Measurements from ENCODE around the gene NARF.
"Not testable (repeated sequence)": the region's sequence is repeated elsewhere in the genome, so short reads cannot be mapped to it uniquely, and the experiment has no call there.

The NARF gene

GRCh38 chr17:82449883-82450356 lies 8.6 kb upstream of the NARF start:
- Histone ChIP-seq H3K79me2 (ENCODE audit: control insufficient read depth, low read length) (peaks cover 40% of the 10 kb centered on the region), H3K4me2 (ENCODE audit: low read length) (peak overlapping the region; percentile 99), H3K4me3 (ENCODE audit: low read length) (peak overlapping the region; percentile 96), H3K4me1 (ENCODE audit: control insufficient read depth, low read length) (peaks cover 27% of the 10 kb centered on the region), H3K9me2 (replicated peaks; ENCODE audit: control insufficient read depth, low read length) (no peaks in the 10 kb centered on the region), H3K36me3 (ENCODE audit: control insufficient read depth, low read length) (peaks cover 43% of the 10 kb centered on the region), H3K27me3 (ENCODE audit: control insufficient read depth, low read length) (no peaks in the 10 kb centered on the region), H3F3A (ENCODE audit: control insufficient read depth, insufficient read depth) (peaks cover 16% of the 10 kb centered on the region), H3K9me3 (ENCODE audit: control insufficient read depth, insufficient read depth, low read length) (no peaks in the 10 kb centered on the region), H3K27ac (ENCODE audit: low read depth, low read length) (peak overlapping the region; percentile 99), H4K20me1 (ENCODE audit: control insufficient read depth, insufficient read depth, low read depth, low read length) (no peaks in the 10 kb centered on the region; the same call in 1 of the 2 replicates)
- TF ChIP-seq EZH2phosphoT487 (IDR thresholded peaks at IDR 0.05; ENCODE audit: borderline replicate concordance, low read length) = no peak
- TF ChIP-seq CTCF (IDR thresholded peaks at IDR 0.05; ENCODE audit: low read depth, low read length, poor library complexity, severe bottlenecking) = no peak

GRCh38 chr17:82450357-82451106 lies 8.0 kb upstream of the NARF start, which contains the start of gene CYBC1:
Gene CYBC1, minus strand, starts transcription at chr17:82450752. Its CDS starts 1,498 bp downstream, at chr17:82449254.
- H3K27me3 ChIP-seq (ENCODE audit: control insufficient read depth, low read length) = no peaks in the 10 kb centered on the region
- peaks cover 40% of the 10 kb centered on the region for H3K79me2 ChIP-seq (ENCODE audit: control insufficient read depth, low read length)
- no peaks in the 10 kb centered on the region for H3K9me2 ChIP-seq (replicated peaks; ENCODE audit: control insufficient read depth, low read length)
- H3K4me3 ChIP-seq (ENCODE audit: low read length) = peak within 1 kb of the TSS; percentile 96
- H3K36me3 ChIP-seq (ENCODE audit: control insufficient read depth, low read length) = peaks cover 37% of the 10 kb centered on the region
- H4K20me1 ChIP-seq (ENCODE audit: control insufficient read depth, insufficient read depth, low read depth, low read length) = no peaks in the 10 kb centered on the region; the same call in 1 of the 2 replicates
- TF ChIP-seq CTCF (IDR thresholded peaks at IDR 0.05; ENCODE audit: low read depth, low read length, poor library complexity, severe bottlenecking) (no peak), EZH2phosphoT487 (IDR thresholded peaks at IDR 0.05; ENCODE audit: borderline replicate concordance, low read length) (no peak)
- peaks cover 27% of the 10 kb centered on the region for H3K4me1 ChIP-seq (ENCODE audit: control insufficient read depth, low read length)
- H3K4me2 ChIP-seq (ENCODE audit: low read length) = peak within 1 kb of the TSS; percentile 99
- peak within 1 kb of the TSS; percentile 99 for H3K27ac ChIP-seq (ENCODE audit: low read depth, low read length)
- H3K9me3 ChIP-seq (ENCODE audit: control insufficient read depth, insufficient read depth, low read length) = no peaks in the 10 kb centered on the region
- H3F3A ChIP-seq (ENCODE audit: control insufficient read depth, insufficient read depth) = peaks cover 16% of the 10 kb centered on the region

- H3K4me1 ChIP-seq (ENCODE audit: control insufficient read depth, low read length) = peaks cover 34% of the 10 kb centered on the region
- no peaks in the 10 kb centered on the region for H3K9me3 ChIP-seq (ENCODE audit: control insufficient read depth, insufficient read depth, low read length)
- H3K4me2 ChIP-seq (ENCODE audit: low read length) = no peak overlapping the region
- H3K27me3 ChIP-seq (ENCODE audit: control insufficient read depth, low read length) = no peaks in the 10 kb centered on the region
- H3K36me3 ChIP-seq (ENCODE audit: control insufficient read depth, low read length) = peaks cover 28% of the 10 kb centered on the region
- no peaks in the 10 kb centered on the region for H3K9me2 ChIP-seq (replicated peaks; ENCODE audit: control insufficient read depth, low read length)
- no peak overlapping the region for H3K27ac ChIP-seq (ENCODE audit: low read depth, low read length)
- no peak overlapping the region for H3K4me3 ChIP-seq (ENCODE audit: low read length)
- no peaks in the 10 kb centered on the region; the same call in 1 of the 2 replicates for H4K20me1 ChIP-seq (ENCODE audit: control insufficient read depth, insufficient read depth, low read depth, low read length)
- H3F3A ChIP-seq (ENCODE audit: control insufficient read depth, insufficient read depth) = peaks cover 18% of the 10 kb centered on the region
- TF ChIP-seq CTCF (IDR thresholded peaks at IDR 0.05; ENCODE audit: low read depth, low read length, poor library complexity, severe bottlenecking) (no peak), EZH2phosphoT487 (IDR thresholded peaks at IDR 0.05; ENCODE audit: borderline replicate concordance, low read length) (no peak)
- peaks cover 29% of the 10 kb centered on the region for H3K79me2 ChIP-seq (ENCODE audit: control insufficient read depth, low read length)
Measured at GRCh38 chr17:82452162-82452561, 6.4 kb upstream of the NARF start.

- H4K20me1 ChIP-seq (ENCODE audit: control insufficient read depth, insufficient read depth, low read depth, low read length); H3K4me2 ChIP-seq (ENCODE audit: low read length); H3K9me3 ChIP-seq (ENCODE audit: control insufficient read depth, insufficient read depth, low read length); H3K4me3 ChIP-seq (ENCODE audit: low read length); H3K27ac ChIP-seq (ENCODE audit: low read depth, low read length); H3K27me3 ChIP-seq (ENCODE audit: control insufficient read depth, low read length); H3K9me2 ChIP-seq (replicated peaks; ENCODE audit: control insufficient read depth, low read length): not testable (repeated sequence)
- H3K4me1 ChIP-seq (ENCODE audit: control insufficient read depth, low read length) = peaks cover 35% of the 10 kb centered on the region
- H3K36me3 ChIP-seq (ENCODE audit: control insufficient read depth, low read length) = peaks cover 20% of the 10 kb centered on the region
- peaks cover 22% of the 10 kb centered on the region for H3K79me2 ChIP-seq (ENCODE audit: control insufficient read depth, low read length)
- peaks cover 21% of the 10 kb centered on the region for H3F3A ChIP-seq (ENCODE audit: control insufficient read depth, insufficient read depth)
Measured at GRCh38 chr17:82453151-82453550, 5.4 kb upstream of the NARF start.

- not testable (repeated sequence) for H4K20me1 ChIP-seq (ENCODE audit: control insufficient read depth, insufficient read depth, low read depth, low read length); H3K9me2 ChIP-seq (replicated peaks; ENCODE audit: control insufficient read depth, low read length); H3K27ac ChIP-seq (ENCODE audit: low read depth, low read length); H3K4me2 ChIP-seq (ENCODE audit: low read length); H3K9me3 ChIP-seq (ENCODE audit: control insufficient read depth, insufficient read depth, low read length); H3K4me3 ChIP-seq (ENCODE audit: low read length); H3K27me3 ChIP-seq (ENCODE audit: control insufficient read depth, low read length)
- Histone ChIP-seq H3K36me3 (ENCODE audit: control insufficient read depth, low read length) (peaks cover 19% of the 10 kb centered on the region), H3K79me2 (ENCODE audit: control insufficient read depth, low read length) (peaks cover 21% of the 10 kb centered on the region), H3F3A (ENCODE audit: control insufficient read depth, insufficient read depth) (peaks cover 20% of the 10 kb centered on the region), H3K4me1 (ENCODE audit: control insufficient read depth, low read length) (peaks cover 33% of the 10 kb centered on the region)
Measured at GRCh38 chr17:82453706-82454105, 4.8 kb upstream of the NARF start.

All from DOHH2 (cell line).